NOMO-1 treated with DMSO at 0.1 percent for 48 hours (cell line): ENCODE measurements around the gene VAPA.

Experiments used
- DNase-seq: peaks from one replicate; lab custom pipeline; 2025; ENCODE audit not compliant: unreplicated experiment; lab: John Stamatoyannopoulos, UW

Gene VAPA

DNA sequence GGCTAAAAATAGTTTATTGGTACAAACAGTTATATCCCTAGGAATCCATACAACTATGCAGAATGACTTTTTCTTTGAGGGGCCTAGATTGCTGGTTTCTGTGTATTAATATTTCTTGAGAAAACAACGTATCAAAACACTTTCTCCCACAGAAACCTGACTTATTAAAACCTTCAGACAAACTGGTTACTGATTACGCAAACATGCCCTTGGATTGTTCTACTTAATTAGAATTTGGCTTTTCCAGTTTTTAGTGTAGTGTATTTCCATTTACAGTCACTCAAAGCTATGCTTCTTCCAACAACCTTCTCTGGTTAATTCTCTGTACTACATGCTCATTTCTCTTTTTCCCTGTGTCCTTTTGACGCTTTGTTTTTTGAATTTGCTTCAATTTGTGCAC lies 20.0 kb downstream of the VAPA start:
- DNase-seq = no peak

DNA sequence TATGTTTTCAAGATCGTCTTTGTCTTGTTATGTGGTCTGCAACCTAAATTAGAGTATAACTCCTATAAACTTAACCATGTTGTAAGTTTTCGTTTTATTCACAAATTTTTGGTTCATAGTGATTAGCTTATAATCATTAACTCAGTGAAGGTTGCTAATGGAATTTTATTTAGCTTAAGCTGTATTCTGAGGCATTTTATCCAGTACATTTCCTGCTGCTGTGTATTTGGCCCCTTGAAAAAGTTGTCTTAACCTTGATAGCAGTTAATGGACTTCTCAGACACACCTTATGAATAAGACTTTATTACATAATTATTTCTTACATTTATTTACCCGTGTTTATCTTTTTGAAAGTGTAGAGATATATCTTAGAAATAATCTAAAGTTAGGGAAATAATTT lies 20.5 kb downstream of the VAPA start:
- no peak for DNase-seq

DNA sequence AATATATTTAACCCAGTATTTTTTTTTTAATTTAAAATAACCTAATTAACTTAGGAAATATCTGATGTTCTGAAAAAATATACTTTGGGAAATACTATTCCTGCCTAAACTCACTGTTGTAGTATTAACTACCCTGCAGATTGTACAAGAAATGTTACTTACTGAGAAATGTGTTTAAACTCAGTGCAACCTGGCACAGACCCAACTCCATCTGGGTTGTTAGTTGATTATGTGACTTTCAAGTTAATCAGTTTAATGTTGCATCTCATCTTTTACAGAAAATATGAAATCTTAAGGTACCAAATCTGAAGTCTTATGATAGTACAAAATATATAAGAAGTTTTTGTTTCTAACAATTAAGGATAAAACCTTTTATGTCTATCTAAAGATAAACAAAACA lies 27.3 kb downstream of the VAPA start:
- DNase-seq = no peak

DNA sequence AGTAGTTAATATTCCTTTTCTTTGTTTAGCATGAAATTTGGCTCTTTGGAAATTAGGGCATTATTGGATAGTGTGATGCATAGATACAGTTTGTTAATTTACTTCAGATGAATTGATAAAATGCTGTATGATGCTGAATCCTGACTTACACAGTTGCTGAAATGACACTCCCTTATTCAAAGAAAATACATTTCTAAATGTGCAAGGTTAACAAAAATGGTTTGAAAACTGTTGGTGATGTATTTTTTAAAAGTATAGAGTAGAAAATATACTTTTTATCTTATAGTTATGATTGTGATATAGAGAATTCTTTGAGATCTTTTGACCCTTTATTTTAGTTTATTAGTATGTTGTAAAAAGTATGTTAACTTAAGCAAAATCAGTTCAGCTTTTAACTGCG lies 27.8 kb downstream of the VAPA start:
- DNase-seq = no peak

DNA sequence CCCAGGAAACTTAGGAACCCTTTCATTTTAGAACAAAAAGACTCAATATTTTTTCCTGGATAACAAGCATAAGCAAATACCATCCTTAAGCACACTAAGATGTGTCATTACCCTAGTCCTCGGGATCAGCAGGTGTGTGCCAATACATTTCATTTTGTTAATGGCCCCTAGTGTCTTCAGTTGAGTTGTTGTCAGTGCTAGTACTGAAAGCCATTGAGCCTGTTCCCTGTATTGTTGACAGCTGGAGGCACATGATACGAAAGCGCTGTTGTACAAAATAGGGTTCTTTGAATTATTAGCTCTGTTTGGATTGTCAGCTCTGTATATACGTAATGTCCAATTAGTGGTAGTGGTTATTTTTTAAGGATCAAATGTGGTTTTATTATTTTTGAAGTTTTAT lies 29.5 kb downstream of the VAPA start:
- no peak for DNase-seq

DNA sequence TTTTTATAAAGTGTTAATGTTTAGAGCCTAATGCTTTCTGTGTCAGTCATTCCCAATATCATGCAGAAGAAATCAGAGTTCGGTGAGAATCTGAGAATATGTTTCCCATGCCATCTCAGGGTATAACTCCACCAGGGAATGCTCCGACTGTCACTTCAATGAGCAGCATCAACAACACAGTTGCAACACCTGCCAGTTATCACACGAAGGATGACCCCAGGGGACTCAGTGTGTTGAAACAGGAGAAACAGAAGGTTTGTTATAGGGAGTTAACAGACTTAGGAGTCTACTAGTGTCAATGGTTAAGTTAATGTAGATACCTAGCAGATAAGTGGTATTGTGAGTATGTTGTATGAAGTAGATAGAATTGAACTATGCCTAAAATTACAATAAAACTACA lies 31.0 kb downstream of the VAPA start:
- DNase-seq = no peak

DNA sequence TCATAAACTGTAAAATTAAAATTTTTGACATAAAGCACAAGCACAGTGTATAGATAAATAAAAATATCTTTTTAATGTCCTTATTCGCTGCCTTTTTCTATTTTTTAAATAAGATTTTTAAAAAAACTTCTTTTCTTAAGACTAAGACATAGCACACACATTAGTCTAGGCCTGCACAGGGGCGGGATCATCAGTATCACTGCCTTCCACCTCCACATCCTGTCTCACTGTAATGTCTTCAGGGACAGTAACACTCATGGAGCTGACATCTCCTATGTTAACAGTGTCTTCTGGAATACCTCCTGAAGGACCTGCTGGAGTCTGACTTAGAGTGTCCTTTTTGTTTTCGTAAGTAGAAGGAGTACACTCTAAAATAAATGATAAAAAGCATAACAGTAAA lies 33.0 kb downstream of the VAPA start:
- no peak for DNase-seq

DNA sequence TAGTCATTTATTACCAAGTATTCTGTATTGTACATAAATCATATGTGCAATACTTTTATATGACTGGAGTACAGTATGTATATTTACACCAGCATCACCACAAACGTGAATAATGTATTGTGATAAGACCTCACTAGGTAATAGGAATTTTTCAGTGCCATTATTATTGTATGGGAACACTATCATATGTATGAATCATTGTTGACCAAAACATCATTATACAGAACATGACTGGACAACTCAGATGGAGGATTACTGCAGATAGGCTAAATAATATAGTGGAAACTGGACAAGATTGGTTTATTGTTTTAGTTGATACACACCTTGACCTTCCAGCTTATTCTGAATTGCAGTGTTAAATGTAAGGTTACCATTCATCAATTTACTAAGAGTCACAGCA lies 33.4 kb downstream of the VAPA start:
- no peak for DNase-seq

DNA sequence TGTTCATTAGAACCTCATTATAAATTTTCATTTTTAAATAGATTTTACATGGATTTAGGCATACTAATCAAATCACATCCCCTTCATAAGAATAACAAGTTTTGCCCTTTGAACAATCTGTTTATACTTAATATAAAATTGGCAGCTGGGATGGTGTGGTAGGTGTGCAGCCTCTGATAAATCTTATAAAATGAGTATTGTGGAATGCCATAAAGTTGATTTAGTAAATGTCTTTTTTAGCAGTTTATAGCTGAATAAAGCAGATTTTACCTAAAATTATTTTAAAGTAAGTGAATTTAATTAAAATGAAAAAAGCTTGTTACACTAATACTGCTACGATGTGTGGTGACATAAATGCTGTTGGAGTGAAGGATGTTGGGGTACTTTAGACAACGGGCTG lies 35.5 kb downstream of the VAPA start:
- DNase-seq = no peak

DNA sequence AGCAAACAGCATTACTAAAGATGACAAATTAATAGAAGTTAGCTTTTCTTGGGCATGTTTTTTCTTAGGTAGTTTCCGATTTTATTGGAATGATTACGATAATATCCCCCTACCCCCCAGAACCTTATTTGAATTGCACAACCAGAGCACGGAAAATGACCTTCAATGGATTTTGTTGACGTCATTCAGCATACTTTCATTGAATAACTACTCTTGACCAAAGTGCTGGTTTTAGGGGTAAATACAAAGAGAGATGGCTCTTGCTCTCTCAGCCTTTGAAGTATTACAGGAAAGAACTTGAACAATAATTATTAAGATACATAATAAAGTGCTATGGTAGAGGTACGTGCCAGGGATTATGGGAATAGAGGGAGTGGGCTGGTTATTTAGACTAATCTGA lies 36.0 kb downstream of the VAPA start:
- DNase-seq = no peak

DNA sequence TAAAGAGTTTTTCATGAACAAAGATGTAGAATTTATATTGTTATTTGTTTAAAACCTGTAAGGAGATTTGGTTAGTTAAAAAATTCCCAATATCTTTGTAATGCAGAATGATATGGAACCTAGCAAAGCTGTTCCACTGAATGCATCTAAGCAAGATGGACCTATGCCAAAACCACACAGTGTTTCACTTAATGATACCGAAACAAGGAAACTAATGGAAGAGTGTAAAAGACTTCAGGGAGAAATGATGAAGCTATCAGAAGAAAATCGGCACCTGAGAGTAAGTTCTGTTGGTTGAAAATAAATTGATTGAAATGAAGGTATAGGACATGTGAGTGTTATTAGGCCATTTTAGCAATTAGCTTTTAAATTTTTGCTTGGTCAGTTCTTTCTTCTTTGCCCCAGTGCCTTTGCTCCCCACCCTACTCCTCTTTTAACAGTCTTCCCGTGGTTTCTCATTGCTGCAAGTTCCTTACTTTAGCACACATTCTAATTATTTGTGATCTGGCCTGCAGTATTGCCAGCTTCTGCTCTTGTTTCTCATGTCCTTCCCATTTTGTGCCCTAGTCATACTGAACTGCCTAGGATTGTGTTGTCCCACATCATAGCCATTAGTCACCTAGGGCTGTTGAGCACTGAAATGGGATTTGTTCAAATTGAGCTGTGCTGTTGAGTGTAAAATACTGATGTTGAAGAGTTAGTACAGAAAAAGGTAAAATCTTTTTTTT lies 36.6 kb downstream of the VAPA start:
- no peak for DNase-seq

DNA sequence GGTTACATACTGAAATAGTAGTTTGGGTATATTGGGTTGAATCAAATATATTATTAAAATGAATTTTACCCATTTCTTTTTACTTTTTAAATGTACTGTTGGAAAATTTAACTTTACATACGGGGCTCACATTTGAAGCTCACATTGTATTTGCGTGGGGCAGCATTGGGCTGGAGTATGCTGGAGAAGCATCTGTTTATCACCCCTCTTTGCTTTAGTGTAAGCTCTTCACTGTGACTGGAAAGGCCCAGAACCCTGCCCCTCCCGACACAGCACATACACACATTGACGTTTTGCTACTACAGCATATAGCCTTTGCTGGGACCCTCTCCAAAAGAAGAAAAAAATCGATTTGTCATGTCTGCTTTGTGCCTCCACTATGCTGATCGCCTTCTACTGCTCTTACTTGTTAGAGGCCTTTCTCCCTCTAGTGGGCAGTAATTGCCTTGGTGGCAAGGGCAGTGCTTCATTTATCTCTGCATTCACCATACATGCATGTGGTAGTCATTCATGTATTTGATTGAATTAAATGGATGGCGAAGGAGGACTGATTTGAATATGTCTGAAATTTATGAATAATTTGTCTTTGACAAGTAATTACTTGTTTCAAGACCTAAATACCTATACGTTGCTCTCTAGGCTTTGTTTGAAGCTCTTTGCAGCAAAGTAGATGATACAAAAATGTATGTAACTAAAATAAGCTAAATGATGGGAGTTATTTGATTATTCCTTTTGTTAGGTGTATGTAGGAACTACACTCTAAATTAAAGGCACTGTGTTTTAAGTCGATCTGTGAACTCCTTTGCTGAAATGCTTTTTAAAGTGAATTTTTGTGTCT lies 37.4 kb downstream of the VAPA start:
- DNase-seq = peak; percentile 21

DNA sequence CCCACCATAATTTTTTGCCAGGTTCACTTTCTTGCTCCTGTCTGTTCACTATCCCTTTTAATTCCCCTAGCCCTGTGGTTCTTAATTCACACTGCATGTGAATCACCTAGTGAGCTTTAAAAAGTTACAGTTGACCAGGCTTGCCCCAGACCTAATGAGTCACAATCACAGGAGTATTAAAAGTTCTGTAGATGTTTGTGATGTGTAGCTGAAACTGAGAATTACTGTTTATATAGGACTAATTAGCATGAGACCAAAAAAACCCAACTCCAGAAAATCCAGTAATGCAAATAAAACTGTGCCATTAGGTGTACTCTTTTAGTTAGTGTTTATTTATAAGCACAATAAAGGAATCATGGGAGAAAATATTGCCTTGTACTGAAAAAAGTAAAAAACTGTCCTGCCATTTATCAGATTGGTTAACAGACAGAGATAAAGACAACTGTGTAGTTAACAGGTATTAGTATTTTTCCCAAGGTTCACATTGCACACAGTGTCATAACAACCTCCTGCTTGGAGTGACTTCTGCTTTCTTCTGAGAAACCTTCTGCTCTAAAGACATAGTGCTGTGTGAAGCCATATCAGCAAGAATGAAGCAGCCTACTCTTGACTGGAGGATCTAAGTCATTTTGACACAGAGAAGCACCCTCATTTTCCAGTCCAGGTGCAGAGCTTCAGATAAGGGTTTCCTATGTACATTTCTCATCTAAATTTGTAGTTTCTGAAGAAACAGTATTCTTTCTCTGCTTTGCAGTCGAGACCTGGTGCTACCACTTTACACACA lies 39.0 kb downstream of the VAPA start:
- peak; percentile 54 for DNase-seq

DNA sequence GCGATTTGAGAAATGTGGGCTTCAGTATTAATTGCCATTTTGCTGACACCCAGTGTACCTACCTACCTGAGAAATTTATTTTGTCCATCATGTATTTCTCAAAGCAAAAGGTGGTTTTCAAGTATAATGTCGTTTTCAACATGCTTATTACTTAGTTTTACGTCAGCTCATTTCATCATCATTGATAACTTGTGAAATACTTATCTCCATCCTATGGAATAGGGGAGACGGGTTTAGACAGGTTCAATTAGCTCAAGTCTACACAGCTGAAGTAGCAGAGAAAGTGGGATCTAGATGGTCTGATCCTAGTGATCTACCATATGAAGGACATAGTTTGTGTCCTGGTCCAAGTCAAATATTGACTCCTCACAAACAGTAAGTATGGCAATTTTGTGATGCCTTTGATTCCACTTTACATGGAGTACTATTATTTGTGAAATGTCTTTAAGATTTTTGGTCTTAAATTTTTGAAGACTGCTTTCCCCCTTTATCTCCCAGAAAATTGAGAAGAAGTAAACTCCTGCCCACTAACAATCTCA lies 45.1 kb downstream of the VAPA start:
- DNase-seq = no peak

DNA sequence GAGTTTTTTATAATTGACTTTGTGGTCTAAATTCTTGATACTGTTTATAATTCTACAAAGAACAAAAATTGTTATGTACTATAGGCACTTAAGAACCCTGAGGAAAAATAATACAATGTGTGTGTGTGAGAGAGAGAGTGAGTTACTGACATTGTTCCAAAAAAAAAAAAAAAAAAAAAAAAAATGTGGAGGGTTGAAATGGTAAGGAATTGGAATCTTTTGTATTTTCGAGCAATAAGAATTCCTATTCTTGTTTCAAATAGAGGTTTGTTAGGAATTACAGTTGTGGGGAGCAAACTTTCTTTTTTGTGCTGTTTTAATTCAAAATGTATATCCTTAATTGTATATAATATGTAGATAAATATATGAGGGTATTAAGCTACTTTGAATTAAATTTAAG lies 45.7 kb downstream of the VAPA start:
- no peak for DNase-seq

DNA sequence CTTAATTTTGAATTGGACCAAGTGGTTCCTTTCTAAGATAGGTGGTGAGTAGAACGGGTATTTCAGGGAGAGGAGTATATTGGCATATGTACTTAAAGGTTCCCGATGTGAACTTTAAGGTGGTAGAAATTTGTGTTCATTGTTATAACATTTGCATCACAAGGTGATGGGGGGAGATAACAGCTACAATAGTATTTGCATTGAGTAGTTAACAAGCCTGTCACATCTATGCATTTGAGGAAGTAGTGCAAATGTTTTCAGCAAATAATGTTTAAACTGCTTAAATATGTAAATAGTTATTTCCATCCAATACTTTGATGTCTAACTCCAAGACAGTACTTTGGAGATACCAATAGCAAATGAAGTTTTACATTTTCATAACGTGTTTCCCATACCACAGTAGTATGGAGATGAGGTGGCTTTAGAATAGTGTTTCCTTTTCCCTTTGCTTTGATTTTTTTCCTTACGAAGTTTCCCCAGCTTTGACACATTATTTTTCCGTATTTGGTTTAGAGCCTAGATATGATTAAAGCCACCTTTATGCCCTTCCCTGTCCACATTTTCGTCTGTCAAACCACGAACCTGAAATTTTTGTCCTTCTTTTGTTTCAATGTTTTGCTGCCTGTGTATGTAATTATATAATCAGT lies 46.6 kb downstream of the VAPA start:
- DNase-seq = no peak

DNA sequence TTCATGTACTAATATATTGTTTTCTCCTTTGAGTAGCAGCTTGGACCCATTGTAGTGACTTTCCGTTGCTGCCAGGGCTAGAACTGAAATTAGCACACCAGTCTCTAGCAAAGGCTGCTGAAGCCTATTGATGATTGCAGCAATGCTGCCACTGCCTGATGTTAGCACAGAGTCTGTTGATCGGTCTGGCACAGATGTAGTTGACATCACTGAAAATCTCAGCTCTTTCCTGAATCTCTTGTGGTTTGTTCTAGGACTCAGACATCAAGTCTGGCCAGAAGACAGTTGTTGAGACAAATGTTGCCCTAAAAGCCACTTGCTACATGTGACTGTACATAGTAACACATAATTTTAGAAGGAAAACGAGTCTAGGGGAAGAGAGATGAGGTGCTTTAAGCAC lies 47.2 kb downstream of the VAPA start:
- no peak for DNase-seq

DNA sequence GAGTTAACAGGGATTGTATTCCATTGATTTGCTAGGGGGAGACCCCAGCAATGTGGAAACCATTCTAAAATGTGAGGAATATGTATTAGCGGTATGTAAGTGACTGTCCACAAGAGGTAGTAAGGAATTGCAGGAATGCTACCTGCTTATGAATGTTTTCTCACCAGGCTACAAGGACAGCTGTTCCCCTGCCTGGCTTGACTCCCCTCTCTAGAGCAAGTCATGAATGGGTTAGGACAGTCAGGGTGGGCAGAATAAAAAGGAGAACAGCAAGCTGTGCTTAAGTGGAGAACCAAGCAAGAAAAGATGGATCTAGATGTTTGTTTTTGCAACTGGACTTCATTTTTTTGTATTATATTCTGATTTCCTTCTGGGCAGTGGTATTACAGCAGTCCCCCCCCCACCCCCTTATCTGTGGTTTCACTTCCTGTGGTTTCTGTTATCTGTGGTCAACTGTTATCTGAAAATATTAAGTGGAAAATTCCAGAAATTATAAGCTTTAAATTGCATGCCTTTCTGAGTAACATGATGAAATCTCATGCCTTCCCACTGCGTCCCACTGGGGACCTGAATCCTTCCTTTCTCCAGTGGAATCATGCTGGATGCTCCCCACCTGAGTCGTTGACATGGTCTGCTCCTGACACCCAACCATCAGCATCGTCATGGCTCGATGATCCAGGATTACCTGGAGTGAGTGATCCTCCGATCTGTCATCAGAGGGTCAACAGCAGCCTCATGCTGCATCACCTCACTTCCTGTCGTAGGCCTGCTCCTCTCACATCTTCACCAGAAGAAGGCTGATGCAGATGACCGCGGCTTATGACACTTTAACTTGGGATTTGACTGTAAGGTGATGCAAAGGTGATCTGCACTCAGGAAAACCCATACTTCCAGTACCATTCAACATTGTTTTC lies 52.2 kb downstream of the VAPA start:
- DNase-seq = peak; percentile 14

DNA sequence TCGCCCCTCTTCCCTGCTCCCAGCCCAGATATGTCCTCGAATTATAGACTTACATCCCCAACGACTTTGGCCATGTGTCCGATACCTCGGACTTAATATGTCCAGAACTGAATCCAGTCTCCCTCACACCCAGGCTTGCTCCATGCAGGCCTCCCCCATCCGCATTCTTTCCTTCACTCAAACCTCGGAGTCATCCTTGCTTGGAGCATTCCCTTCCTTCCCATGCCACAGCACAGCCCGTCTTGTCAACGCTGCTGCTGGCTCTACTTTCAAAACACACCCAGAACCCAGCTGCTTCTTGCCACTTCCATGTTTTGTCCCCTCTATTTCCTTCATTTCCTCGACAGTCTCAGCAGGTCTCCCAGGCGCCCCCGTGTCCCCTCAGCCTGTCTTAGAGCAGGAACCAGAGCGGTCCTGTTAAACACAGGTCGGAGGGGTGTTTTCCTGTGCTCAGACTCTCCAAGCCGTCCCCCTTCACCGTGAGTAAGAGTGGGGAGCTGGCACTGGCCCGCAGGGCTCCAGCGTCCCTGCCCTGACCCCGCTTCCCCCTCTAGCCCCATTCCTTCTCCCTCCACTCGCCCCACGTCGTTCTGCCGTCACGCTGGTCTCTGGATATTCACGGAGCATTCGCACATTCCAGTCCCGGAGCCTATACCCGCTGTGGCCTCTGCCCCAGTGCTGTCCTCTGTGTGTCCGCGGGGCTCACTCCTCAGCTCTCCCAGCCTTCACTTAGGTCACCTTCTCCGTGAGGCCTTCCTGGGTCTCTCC lies 54.4 kb downstream of the VAPA start:
- DNase-seq = no peak
